ENCODE measurements around the gene PEMT. TPM values are rescaled to one million over a fixed set of nuclear protein-coding genes. Genes with fewer than 3 reads are reported as not detected.
"Not testable (repeated sequence)": the region's sequence is repeated elsewhere in the genome, so short reads cannot be mapped to it uniquely, and the experiment has no call there.

The PEMT gene
- total RNA-seq = 10 to 100 TPM; 52.5 to 76.1 (median 62.6) TPM

- intact Hi-C loops (cut with DNase I) = no loop called here
These were observed at the start of gene PEMT for GRCh38 chr17:17591355-17592298. Gene PEMT, minus strand, starts transcription at chr17:17591708. Its CDS starts 82 bp downstream, at chr17:17591626.

GRCh38 chr17:17639661-17640270 is 48.3 kb upstream of the PEMT start:
- H3K4me3 ChIP-seq (replicated peaks in 1 of 3); DNase-seq; H3K36me3 ChIP-seq; H3K27ac ChIP-seq; H3K9me3 ChIP-seq; H3K27me3 ChIP-seq: not testable (repeated sequence)
- WGBS, 2 donors = 56 to 70% methylated on average over 9 of the region's 9 CpGs
- intact Hi-C loops (cut with DNase I) = loop anchor here (5.0 kb wide), 2 partner anchors 67 to 137 kb away; no protein-coding TSS in a partner anchor
- peaks cover 5 to 11% of the 10 kb centered on the region in 2 donors for H3K4me1 ChIP-seq

More at GRCh38 chr17:17591355-17592298, at the start of gene PEMT:
- peak in 1 of 6 experiments; percentile 13 for TF ChIP-seq CTCF (IDR thresholded peaks at IDR 0.05)
- peak in 1 of 2 donors; percentile 83 for TF ChIP-seq POLR2A (IDR thresholded peaks at IDR 0.05)
- DNase-seq = peak; percentile 98
- no peaks in the 10 kb centered on the region for H3K27me3 ChIP-seq
- H3K36me3 ChIP-seq = no peaks in the 10 kb centered on the region
- H3K4me1 ChIP-seq = peaks cover 38 to 48% of the 10 kb centered on the region in 2 donors
- 0 to 1% methylated on average over 33 to 34 of the region's 86 CpGs for WGBS, 2 donors
- H3K27ac ChIP-seq = peak within 1 kb of the TSS; percentile 50 to 85 (median 77)
- H3K9me3 ChIP-seq = no peaks in the 10 kb centered on the region
- peak within 1 kb of the TSS; percentile 21 to 92 (median 79) for H3K4me3 ChIP-seq (replicated peaks in 1 of 3)

GRCh38 chr17:17638467-17638866 is 47.0 kb upstream of the PEMT start:
- Histone ChIP-seq H3K9me3 (no peaks in the 10 kb centered on the region), H3K36me3 (no peaks in the 10 kb centered on the region), H3K27ac (no peak overlapping the region), H3K4me3 (replicated peaks in 1 of 3) (no peak overlapping the region), H3K27me3 (no peaks in the 10 kb centered on the region), H3K4me1 (peaks cover 5 to 11% of the 10 kb centered on the region in 2 donors)
- intact Hi-C loops (cut with DNase I) = loop anchor here (5.0 kb wide), 1 partner anchor 136 kb away; no protein-coding TSS in a partner anchor
- TF ChIP-seq CTCF (IDR thresholded peaks at IDR 0.05) (no peak), POLR2A (IDR thresholded peaks at IDR 0.05) (no peak)
- WGBS, 2 donors = 89 to 94% methylated on average over 2 of the region's 2 CpGs
- DNase-seq = no peak

- no peaks in the 10 kb centered on the region for H3K27me3 ChIP-seq
- TF ChIP-seq POLR2A (IDR thresholded peaks at IDR 0.05) (no peak), CTCF (IDR thresholded peaks at IDR 0.05) (no peak)
- no peaks in the 10 kb centered on the region for H3K36me3 ChIP-seq
- WGBS, 2 donors = 29 to 35% methylated on average over 5 of the region's 5 CpGs
- intact Hi-C loops (cut with DNase I) = loop anchor here (5.0 kb wide), 1 partner anchor 134 kb away; no protein-coding TSS in a partner anchor
- no peaks in the 10 kb centered on the region for H3K9me3 ChIP-seq
- H3K4me1 ChIP-seq = peaks cover 0 to under 1% of the 10 kb centered on the region in 2 donors
- no peak overlapping the region for H3K4me3 ChIP-seq (replicated peaks in 1 of 3)
- DNase-seq = no peak
- no peak overlapping the region for H3K27ac ChIP-seq
These were observed 44.9 kb upstream of the PEMT start for GRCh38 chr17:17636272-17636885.

GRCh38 chr17:17635537-17636271 is 44.2 kb upstream of the PEMT start:
- H3K36me3 ChIP-seq; H3K4me3 ChIP-seq (replicated peaks in 1 of 3); H3K27ac ChIP-seq; DNase-seq; H3K4me1 ChIP-seq; H3K27me3 ChIP-seq; H3K9me3 ChIP-seq: not testable (repeated sequence)
- intact Hi-C loops (cut with DNase I) = loop anchor here (5.0 kb wide), 1 partner anchor 133 kb away; no protein-coding TSS in a partner anchor
- WGBS, 2 donors = 82 to 90% methylated on average over 15 of the region's 15 CpGs
